ENCODE results near the gene OR2A5. TPM values are rescaled to one million over a fixed set of nuclear protein-coding genes. Genes with fewer than 3 reads are reported as not detected.
"Not testable (repeated sequence)": the region's sequence is repeated elsewhere in the genome, so short reads cannot be mapped to it uniquely, and the experiment has no call there.

OR2A5 gene
- total RNA-seq, 2 experiments from 2014 or later: not detected

- no peaks in the 10 kb centered on the region for H3K4me1 Mint-ChIP-seq (ENCODE audit: low read depth)
- Histone ChIP-seq H3K27me3 (ENCODE audit: control insufficient read depth in 1 of 2, insufficient read depth in 2 of 2, low read length in 2 of 2) (no peaks in the 10 kb centered on the region), H3K4me3 (ENCODE audit: low read length) (no peak overlapping the region), H3K36me3 (ENCODE audit: insufficient read depth, low read length) (no peaks in the 10 kb centered on the region), H3K9me3 (ENCODE audit: control insufficient read depth in 1 of 2, insufficient read depth in 1 of 2, low read length in 2 of 2) (no peaks in the 10 kb centered on the region), H3K4me1 (ENCODE audit: insufficient read depth, low read length) (no peaks in the 10 kb centered on the region), H3K27ac (ENCODE audit: low read depth in 1 of 2, low read length in 2 of 2) (no peak overlapping the region)
- no peak overlapping the region for H3K4me3 Mint-ChIP-seq
- TF ChIP-seq CTCF (IDR thresholded peaks at IDR 0.05): no peak
- H3K9me3 Mint-ChIP-seq: no peaks in the 10 kb centered on the region
- intact Hi-C loops (cut with DNase I, micrococcal nuclease): no loop called here
- peaks cover 32% of the 10 kb centered on the region for H3K27me3 Mint-ChIP-seq
- ChIA-PET CTCF (no interaction called here), POLR2A (no interaction called here)
- no peak overlapping the region for H3K27ac Mint-ChIP-seq
- DNase-seq: no peak
- H3K36me3 Mint-ChIP-seq (ENCODE audit: low read depth): no peaks in the 10 kb centered on the region
- ATAC-seq (ENCODE audit: poor library complexity): no peak
Measured at GRCh38 chr7:144038887-144039286, 9.9 kb upstream of the OR2A5 start.

GRCh38 chr7:144049491-144049890 lies 743 bp downstream of the OR2A5 start:
- H3K4me3 Mint-ChIP-seq: no peak overlapping the region
- no peaks in the 10 kb centered on the region for H3K4me1 Mint-ChIP-seq (ENCODE audit: low read depth)
- no peaks in the 10 kb centered on the region for H3K36me3 Mint-ChIP-seq (ENCODE audit: low read depth)
- ChIA-PET CTCF (no interaction called here), POLR2A (no interaction called here)
- no peak overlapping the region for H3K27ac Mint-ChIP-seq
- Histone ChIP-seq H3K9me3 (ENCODE audit: control insufficient read depth in 1 of 2, insufficient read depth in 1 of 2, low read length in 2 of 2) (peaks cover 0 to 4% of the 10 kb centered on the region in 2 experiments), H3K4me3 (ENCODE audit: low read length) (no peak overlapping the region), H3K36me3 (ENCODE audit: insufficient read depth, low read length) (no peaks in the 10 kb centered on the region), H3K27me3 (ENCODE audit: control insufficient read depth in 1 of 2, insufficient read depth in 2 of 2, low read length in 2 of 2) (peaks cover 0 to 7% of the 10 kb centered on the region in 2 experiments), H3K4me1 (ENCODE audit: insufficient read depth, low read length) (no peaks in the 10 kb centered on the region), H3K27ac (ENCODE audit: low read depth in 1 of 2, low read length in 2 of 2) (no peak overlapping the region)
- H3K27me3 Mint-ChIP-seq: peaks cover 45% of the 10 kb centered on the region
- DNase-seq (no peak), ATAC-seq (ENCODE audit: poor library complexity) (no peak)
- no peaks in the 10 kb centered on the region for H3K9me3 Mint-ChIP-seq
- TF ChIP-seq CTCF (IDR thresholded peaks at IDR 0.05): no peak
- intact Hi-C loops (cut with DNase I, micrococcal nuclease): no loop called here

GRCh38 chr7:144050093-144050492 lies 1.3 kb downstream of the OR2A5 start:
- Mint-ChIP-seq H3K4me1 (ENCODE audit: low read depth) (no peaks in the 10 kb centered on the region), H3K9me3 (no peaks in the 10 kb centered on the region), H3K4me3 (no peak overlapping the region), H3K27ac (no peak overlapping the region), H3K27me3 (peaks cover 51% of the 10 kb centered on the region), H3K36me3 (ENCODE audit: low read depth) (no peaks in the 10 kb centered on the region)
- ATAC-seq (ENCODE audit: poor library complexity) (no peak), DNase-seq (no peak)
- ChIA-PET CTCF (no interaction called here), POLR2A (no interaction called here)
- H3K27ac ChIP-seq (ENCODE audit: low read depth in 1 of 2, low read length in 2 of 2): no peak overlapping the region
- peaks cover 0 to 4% of the 10 kb centered on the region in 2 experiments for H3K9me3 ChIP-seq (ENCODE audit: control insufficient read depth in 1 of 2, insufficient read depth in 1 of 2, low read length in 2 of 2)
- no peak overlapping the region for H3K4me3 ChIP-seq (ENCODE audit: low read length)
- peaks cover 0 to 7% of the 10 kb centered on the region in 2 experiments for H3K27me3 ChIP-seq (ENCODE audit: control insufficient read depth in 1 of 2, insufficient read depth in 2 of 2, low read length in 2 of 2)
- no peaks in the 10 kb centered on the region for H3K4me1 ChIP-seq (ENCODE audit: insufficient read depth, low read length)
- intact Hi-C loops (cut with DNase I, micrococcal nuclease): no loop called here
- no peaks in the 10 kb centered on the region for H3K36me3 ChIP-seq (ENCODE audit: insufficient read depth, low read length)
- TF ChIP-seq CTCF (IDR thresholded peaks at IDR 0.05): no peak

GRCh38 chr7:144050884-144051283 lies 2.1 kb downstream of the OR2A5 start:
- H3K36me3 Mint-ChIP-seq (ENCODE audit: low read depth); H3K27me3 ChIP-seq (ENCODE audit: control insufficient read depth in 1 of 2, insufficient read depth in 2 of 2, low read length in 2 of 2); DNase-seq; H3K4me1 Mint-ChIP-seq (ENCODE audit: low read depth); ATAC-seq (ENCODE audit: poor library complexity); H3K4me3 ChIP-seq (ENCODE audit: low read length); H3K27ac Mint-ChIP-seq; H3K9me3 ChIP-seq (ENCODE audit: control insufficient read depth in 1 of 2, insufficient read depth in 1 of 2, low read length in 2 of 2); H3K36me3 ChIP-seq (ENCODE audit: insufficient read depth, low read length); POLR2A ChIA-PET; H3K4me1 ChIP-seq (ENCODE audit: insufficient read depth, low read length); H3K4me3 Mint-ChIP-seq; CTCF ChIA-PET; H3K9me3 Mint-ChIP-seq; H3K27ac ChIP-seq (ENCODE audit: low read depth in 1 of 2, low read length in 2 of 2); intact Hi-C loops (cut with DNase I, micrococcal nuclease): not testable (repeated sequence)
- peaks cover 55% of the 10 kb centered on the region for H3K27me3 Mint-ChIP-seq
